Activated B cell treated with CpG ODN at 0.5 μM for 24 hours (primary cell): Measurements from ENCODE around the gene HAUS7. TPM values are rescaled to one million over a fixed set of nuclear protein-coding genes. Genes with fewer than 3 reads are reported as not detected.

Experiments
- ATAC-seq: fragments of 200-7000 bp; cut with Tn5 transposase; one replicate; pipeline ENCODE4 v1.10.0; 2021; ENCODE audit warnings: low read depth, mild to moderate bottlenecking, moderate library complexity
- CTCF ChIA-PET: fragments of 350-600 bp; sonication (Branson Sonifier 250); formaldehyde crosslinking; loops from one replicate; lab custom pipeline; 2021; ENCODE audit warnings: antibody characterized with exemption; lab: Charles Lee
- POLR2A ChIA-PET: fragments of 350-600 bp; sonication (Branson Sonifier 250); formaldehyde crosslinking; loops from one replicate; lab custom pipeline; 2021; ENCODE audit warnings: antibody characterized with exemption; lab: Charles Lee
- DNase-seq: peaks from one replicate; pipeline ENCODE4 v3.0.0; 2022
- H3K27ac Mint-ChIP-seq: one replicate; pipeline ENCODE4 v1.8.0; 2020; ENCODE audit warnings: mixed read lengths
- H3K27me3 Mint-ChIP-seq: one replicate; pipeline ENCODE4 v1.8.0; 2021; ENCODE audit warnings: mixed read lengths
- H3K36me3 Mint-ChIP-seq: one replicate; pipeline ENCODE4 v1.8.0; 2021; ENCODE audit warnings: low read depth, mixed read lengths
- H3K4me1 Mint-ChIP-seq: one replicate; pipeline ENCODE4 v1.8.0; 2021; ENCODE audit warnings: mixed read lengths
- H3K4me3 Mint-ChIP-seq: one replicate; pipeline ENCODE4 v1.8.0; 2020; ENCODE audit warnings: mild to moderate bottlenecking, mixed read lengths
- H3K9me3 Mint-ChIP-seq: one replicate; pipeline ENCODE4 v1.8.0; 2020; ENCODE audit warnings: mixed read lengths
- CTCF ChIP-seq: fragments of 200-600 bp; IDR thresholded peaks from one replicate; pipeline ENCODE4 v1.8.0; 2022; ENCODE audit warnings: antibody characterized with exemption, mild to moderate bottlenecking
- intact Hi-C: fragments of 100-400 bp; cut with micrococcal nuclease; formaldehyde crosslinking; loops from one replicate; pipeline ENCODE4 v1.15.1; 2024
- total RNA-seq: library from RNA; stranded (reverse); gene quantifications from 2 replicates; pipeline ENCODE4 v1.2.3, GENCODE V29; 2022

HAUS7 gene
- total RNA-seq, 1 donor from 2014 or later: 39.2 TPM

DNA sequence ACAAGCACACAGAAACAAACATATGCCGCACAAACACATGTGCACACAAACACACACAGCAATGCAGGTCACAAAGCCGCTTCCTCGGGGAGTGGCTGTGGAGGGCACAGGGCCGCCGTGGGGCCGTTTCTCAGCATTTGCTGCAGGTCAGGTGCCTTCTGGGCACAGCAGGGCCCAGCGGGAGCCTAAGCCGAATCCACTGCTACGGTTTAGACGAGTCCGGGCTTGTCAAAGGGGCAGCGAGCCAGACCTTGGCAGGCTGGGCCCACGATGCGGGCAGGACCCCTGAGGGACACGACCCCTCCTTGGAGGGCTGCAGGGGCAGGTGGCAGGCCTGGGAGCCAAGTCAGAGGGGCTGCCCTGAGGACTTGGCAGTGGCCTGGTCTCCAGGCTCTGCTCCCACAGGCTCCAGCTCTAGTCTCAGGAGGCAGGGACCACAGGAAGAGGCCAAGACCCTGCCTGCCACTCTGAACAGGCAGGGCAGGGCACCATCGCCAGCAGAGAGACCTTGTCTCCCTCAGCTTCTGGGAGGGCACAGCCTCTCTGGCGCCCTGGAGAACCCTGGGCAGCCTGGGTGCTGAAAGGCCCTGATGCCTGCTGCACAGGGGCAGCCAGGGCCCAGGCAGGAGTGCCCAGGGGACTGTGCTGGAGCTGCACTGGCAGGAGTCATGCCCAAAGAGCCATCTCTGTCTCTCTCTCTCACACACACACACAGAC is 41.6 kb upstream of the HAUS7 start:
- H3K4me1 Mint-ChIP-seq: no peaks in the 10 kb centered on the region
- CTCF ChIA-PET: no interaction called here
- DNase-seq (no peak), ATAC-seq (no peak)
- no peak for TF ChIP-seq CTCF
- H3K9me3 Mint-ChIP-seq: no peaks in the 10 kb centered on the region
- peaks cover 6% of the 10 kb centered on the region for H3K27me3 Mint-ChIP-seq
- POLR2A ChIA-PET: no interaction called here
- no peak overlapping the region for H3K27ac Mint-ChIP-seq
- no peak overlapping the region for H3K4me3 Mint-ChIP-seq
- intact Hi-C loops: no loop called here
- H3K36me3 Mint-ChIP-seq: no peaks in the 10 kb centered on the region

- H3K9me3 Mint-ChIP-seq: no peaks in the 10 kb centered on the region
- TF ChIP-seq CTCF: no peak
- CTCF ChIA-PET: no interaction called here
- no peaks in the 10 kb centered on the region for H3K36me3 Mint-ChIP-seq
- H3K4me3 Mint-ChIP-seq: no peak overlapping the region
- H3K4me1 Mint-ChIP-seq: no peaks in the 10 kb centered on the region
- intact Hi-C loops: no loop called here
- no peak overlapping the region for H3K27ac Mint-ChIP-seq
- POLR2A ChIA-PET: no interaction called here
- DNase-seq: no peak
- ATAC-seq: no peak
- H3K27me3 Mint-ChIP-seq: no peaks in the 10 kb centered on the region
These were observed 40.0 kb upstream of the HAUS7 start for GRCh38 chrX:153510383-153510782.

DNA sequence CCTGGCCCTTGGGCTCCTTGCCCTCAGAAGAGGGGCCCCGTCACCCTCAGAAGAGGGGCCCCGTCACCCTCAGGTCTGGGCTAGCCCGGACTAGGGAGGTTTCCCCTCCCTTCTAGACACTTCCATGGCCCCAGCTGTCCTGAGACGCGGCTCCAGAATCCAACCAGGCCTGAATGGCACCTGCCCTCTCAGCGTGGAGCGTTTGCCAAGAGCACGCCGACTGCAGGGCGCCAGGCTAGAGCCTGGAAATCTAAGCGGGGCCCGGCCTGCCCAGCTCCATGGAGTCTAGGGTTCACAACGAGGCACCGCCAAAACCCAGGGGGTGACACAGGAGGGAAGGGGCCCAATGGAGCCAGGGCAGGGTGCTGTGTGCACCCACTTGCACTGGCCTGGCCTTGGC is 39.2 kb upstream of the HAUS7 start:
- DNase-seq (no peak), ATAC-seq (no peak)
- TF ChIP-seq CTCF: no peak
- intact Hi-C loops: no loop called here
- H3K4me3 Mint-ChIP-seq: no peak overlapping the region
- H3K4me1 Mint-ChIP-seq: no peaks in the 10 kb centered on the region
- ChIA-PET CTCF (interaction anchor here (4.2 kb wide), 1 partner anchor 568 kb away, joined by 21 read pairs; no protein-coding TSS in a partner anchor), POLR2A (no interaction called here)
- no peak overlapping the region for H3K27ac Mint-ChIP-seq
- no peaks in the 10 kb centered on the region for H3K9me3 Mint-ChIP-seq
- no peaks in the 10 kb centered on the region for H3K36me3 Mint-ChIP-seq
- no peaks in the 10 kb centered on the region for H3K27me3 Mint-ChIP-seq

DNA sequence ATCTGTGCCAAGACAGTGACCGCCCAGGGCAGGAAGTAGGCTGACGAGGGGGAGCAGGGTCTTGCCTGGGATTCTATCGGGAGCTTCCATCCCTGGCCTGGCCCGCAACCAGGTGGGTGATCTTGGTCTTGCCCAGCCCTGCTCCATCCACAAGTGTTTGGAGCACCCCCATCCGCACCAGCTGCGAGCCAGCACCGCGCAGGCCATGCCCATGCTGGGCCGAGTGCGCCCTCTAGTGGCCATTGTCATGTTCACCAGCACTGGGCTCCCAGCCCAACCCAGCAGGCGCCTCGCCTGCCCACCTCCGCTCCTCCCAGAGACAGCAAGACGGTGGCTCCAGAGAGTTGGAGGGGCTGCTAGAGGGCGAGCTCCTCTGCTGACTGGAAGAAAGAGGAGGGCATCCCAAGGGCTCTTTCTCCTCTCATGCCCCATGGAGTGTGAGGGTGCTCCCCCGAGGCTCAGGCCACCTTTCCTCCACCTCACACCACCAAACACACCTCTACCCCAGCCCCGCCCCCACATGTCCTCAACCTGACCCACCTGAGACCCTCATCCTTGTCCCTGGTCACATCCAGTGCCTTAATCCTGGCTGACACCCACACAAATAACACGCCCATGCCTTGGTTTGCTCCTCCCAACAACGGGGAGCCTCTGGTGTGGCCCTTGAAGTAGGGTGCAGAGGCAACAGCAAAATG is 37.3 kb upstream of the HAUS7 start:
- DNase-seq (peak; percentile 68), ATAC-seq (peak; percentile 99)
- intact Hi-C loops: loop anchor here (1.0 kb wide), 5 partner anchors 37 to 566 kb away; partner anchors contain the start of gene HAUS7
- Mint-ChIP-seq H3K4me1 (no peaks in the 10 kb centered on the region), H3K4me3 (no peak overlapping the region), H3K36me3 (no peaks in the 10 kb centered on the region), H3K27me3 (no peaks in the 10 kb centered on the region), H3K27ac (no peak overlapping the region), H3K9me3 (no peaks in the 10 kb centered on the region)
- ChIA-PET POLR2A (interaction anchor here (1.7 kb wide), 1 partner anchor 475 kb away, joined by 6 read pairs; no protein-coding TSS in a partner anchor), CTCF (interaction anchor here (0.8 to 4.2 kb wide), 6 partner anchors 37 to 566 kb away, joined by 4 to 21 read pairs (median 6); partner anchors contain the start of gene HAUS7)
- TF ChIP-seq CTCF: no peak

- no peaks in the 10 kb centered on the region for H3K4me1 Mint-ChIP-seq
- intact Hi-C loops: no loop called here
- DNase-seq (no peak), ATAC-seq (no peak)
- POLR2A ChIA-PET: interaction anchor here (0.8 kb wide), 1 partner anchor 35 kb away, joined by 3 read pairs; the partner anchor contains the start of gene HAUS7
- H3K27ac Mint-ChIP-seq: no peak overlapping the region
- H3K4me3 Mint-ChIP-seq: no peak overlapping the region
- TF ChIP-seq CTCF: no peak
- H3K27me3 Mint-ChIP-seq: no peaks in the 10 kb centered on the region
- H3K9me3 Mint-ChIP-seq: no peaks in the 10 kb centered on the region
- CTCF ChIA-PET: interaction anchor here (4.2 kb wide), 1 partner anchor 564 kb away, joined by 21 read pairs; no protein-coding TSS in a partner anchor
- no peaks in the 10 kb centered on the region for H3K36me3 Mint-ChIP-seq
These were observed 35.0 kb upstream of the HAUS7 start for GRCh38 chrX:153505361-153505760.
